Esophagus muscularis mucosa (tissue), 4 donors: ENCODE data around the gene CFAP97. TPM values are rescaled to one million over a fixed set of nuclear protein-coding genes. Genes with fewer than 3 reads are reported as not detected.
A peak's percentile ranks its signal among the peaks of the same experiment; 100 is the strongest.

Source experiments
- DNase-seq: peaks from one replicate; pipeline ENCODE4 v3.0.0-alpha.2; 2017; ENCODE audit errors: extremely low spot score
- H3K27ac ChIP-seq, 4 donors: fragments of 200-600 bp; sonication (generic); replicated peaks in 1 of 4; 1 replicate in 3 of 4; 2 replicates in 1 of 4; pipeline ENCODE4 v1.5.1; 2016 to 2019; ENCODE audit warnings: mild to moderate bottlenecking in 1 of 4
- H3K27me3 ChIP-seq, 4 donors: fragments of 200-600 bp; sonication (generic); one replicate each; pipeline versions ENCODE4 v1.5.1 to v1.6.0; 2016 to 2019
- H3K36me3 ChIP-seq, 4 donors: fragments of 200-600 bp; sonication (generic); one replicate each; pipeline ENCODE4 v1.5.1; 2016 to 2019
- H3K4me1 ChIP-seq, 4 donors: fragments of 200-600 bp; sonication (generic); one replicate each; pipeline ENCODE4 v1.5.1; 2016 to 2019
- H3K4me3 ChIP-seq, 4 donors: fragments of 200-600 bp; sonication (generic); 1 replicate in 2 of 4; 2 replicates in 2 of 4; pipeline ENCODE4 v1.5.1; 2016 to 2019; ENCODE audit warnings: mild to moderate bottlenecking in 4 of 4, moderate library complexity in 1 of 4
- H3K9me3 ChIP-seq, 4 donors: fragments of 200-600 bp; sonication (generic); 1 replicate in 3 of 4; 2 replicates in 1 of 4; pipeline ENCODE4 v1.5.1; 2016 to 2019
- EP300 ChIP-seq: sonication (generic); formaldehyde crosslinking; IDR thresholded peaks from one replicate; pipeline ENCODE4 v1.6.1; 2017; ENCODE audit warnings: antibody characterized with exemption
- POLR2A ChIP-seq: fragments of 450-650 bp; IDR thresholded peaks from one replicate; pipeline ENCODE4 v1.6.1; 2017; ENCODE audit warnings: antibody characterized with exemption, moderate library complexity, mild to moderate bottlenecking, low read depth
- POLR2AphosphoS5 ChIP-seq, 2 donors: sonication (generic); formaldehyde crosslinking; IDR thresholded peaks; one replicate each; pipeline ENCODE4 v1.6.1; 2017; ENCODE audit warnings: antibody characterized with exemption in 2 of 2
- WGBS: methylation state at CpG from one replicate; pipeline ENCODE4 v1.1.5; 2018; 5-methylcytosine and 5-hydroxymethylcytosine counted together
- intact Hi-C: fragments of 100-400 bp; cut with DNase I; formaldehyde crosslinking; loops from one replicate; pipeline ENCODE4 v1.15.1; 2023
- total RNA-seq, 4 donors: library from RNA; depleted of rRNA; stranded (reverse); fragments of >200 nt; gene quantifications; one replicate each; pipeline versions ENCODE4 v1.1.0 to v1.2.1, GENCODE V29; 2016
- TF ChIP-seq, protein P1 (sequence below), 3 experiments: fragments of 200-600 bp in 2 of 3; fragments of 450-650 bp in 1 of 3; sonication (generic) in 2 of 3; IDR thresholded peaks; one replicate each; pipeline ENCODE4 v1.5.1; 2017 to 2019; ENCODE audit warnings: antibody characterized with exemption in 3 of 3, mild to moderate bottlenecking in 2 of 3, moderate library complexity in 1 of 3

Gene CFAP97
- total RNA-seq: 10 to 100 TPM; 30.2 to 36.8 (median 35.1) TPM

DNA sequence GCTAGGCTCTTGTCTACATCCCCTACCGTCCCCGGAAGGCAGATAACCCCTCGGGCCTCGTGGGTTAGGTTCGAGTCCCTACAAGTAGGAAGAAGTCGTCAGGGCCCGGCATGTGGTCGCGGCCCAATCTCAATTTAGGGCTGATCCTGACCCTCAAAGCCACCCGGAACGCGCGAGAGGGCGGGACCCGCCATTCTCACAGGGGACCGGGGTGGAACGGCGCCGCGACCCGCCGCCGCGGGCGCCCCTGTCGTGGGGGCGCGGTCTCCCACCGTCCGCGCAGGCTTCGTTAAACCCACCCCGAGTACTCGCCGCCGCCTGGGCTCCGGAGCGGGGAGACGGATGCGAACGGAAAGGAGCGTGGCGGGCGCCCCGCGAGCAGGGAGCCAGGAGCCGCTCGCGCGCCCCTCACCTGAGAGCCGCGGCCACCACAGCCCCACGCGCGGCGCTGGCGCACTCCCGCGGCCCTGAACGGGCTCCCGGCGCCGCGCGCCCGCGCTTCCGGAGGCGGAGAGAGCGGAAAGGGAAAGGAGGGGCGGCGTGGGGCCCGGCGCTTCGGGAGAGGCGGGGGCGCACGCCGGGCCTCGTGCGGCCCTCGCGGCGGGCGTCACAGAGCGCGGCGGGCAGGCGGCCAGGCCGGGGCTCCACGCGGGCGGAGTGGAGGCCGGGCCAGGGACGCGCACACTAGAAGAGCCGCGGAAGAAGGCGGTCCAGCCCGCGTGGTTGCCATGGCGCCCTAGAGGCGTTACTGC, at the start of gene CFAP97:
Gene CFAP97 (minus strand): TSS at position 515 of the 752 bp plus-strand sequence. CDS start 12,804 bp downstream, outside the sequence.
- Histone ChIP-seq H3K9me3 (no peaks in the 10 kb centered on the region), H3K4me1 (peaks cover 16 to 40% (median 29%) of the 10 kb centered on the region in 4 donors), H3K27ac (peak within 1 kb of the TSS; percentile 98 to 99 (median 99)), H3K4me3 (peak within 1 kb of the TSS; percentile 79 to 91 (median 88)), H3K36me3 (peaks cover 0 to 5% (median 2%) of the 10 kb centered on the region in 4 donors), H3K27me3 (no peaks in the 10 kb centered on the region)
- TF ChIP-seq, protein P1, sequence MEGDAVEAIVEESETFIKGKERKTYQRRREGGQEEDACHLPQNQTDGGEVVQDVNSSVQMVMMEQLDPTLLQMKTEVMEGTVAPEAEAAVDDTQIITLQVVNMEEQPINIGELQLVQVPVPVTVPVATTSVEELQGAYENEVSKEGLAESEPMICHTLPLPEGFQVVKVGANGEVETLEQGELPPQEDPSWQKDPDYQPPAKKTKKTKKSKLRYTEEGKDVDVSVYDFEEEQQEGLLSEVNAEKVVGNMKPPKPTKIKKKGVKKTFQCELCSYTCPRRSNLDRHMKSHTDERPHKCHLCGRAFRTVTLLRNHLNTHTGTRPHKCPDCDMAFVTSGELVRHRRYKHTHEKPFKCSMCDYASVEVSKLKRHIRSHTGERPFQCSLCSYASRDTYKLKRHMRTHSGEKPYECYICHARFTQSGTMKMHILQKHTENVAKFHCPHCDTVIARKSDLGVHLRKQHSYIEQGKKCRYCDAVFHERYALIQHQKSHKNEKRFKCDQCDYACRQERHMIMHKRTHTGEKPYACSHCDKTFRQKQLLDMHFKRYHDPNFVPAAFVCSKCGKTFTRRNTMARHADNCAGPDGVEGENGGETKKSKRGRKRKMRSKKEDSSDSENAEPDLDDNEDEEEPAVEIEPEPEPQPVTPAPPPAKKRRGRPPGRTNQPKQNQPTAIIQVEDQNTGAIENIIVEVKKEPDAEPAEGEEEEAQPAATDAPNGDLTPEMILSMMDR (IDR thresholded peaks at IDR 0.05): peak in 1 of 3 experiments; percentile 12
- TF ChIP-seq POLR2A (peak; percentile 46), EP300 (no peak), POLR2AphosphoS5 (IDR thresholded peaks at IDR 0.05) (peak; percentile 63 to 66)
- intact Hi-C loops: loop anchor here (5.0 kb wide), 1 partner anchor 194 kb away; the partner anchor contains the start of genes ANKRD37 and LRP2BP
- WGBS: 1% methylated on average over 14 of the region's 103 CpGs
- DNase-seq: peak; percentile 96

DNA sequence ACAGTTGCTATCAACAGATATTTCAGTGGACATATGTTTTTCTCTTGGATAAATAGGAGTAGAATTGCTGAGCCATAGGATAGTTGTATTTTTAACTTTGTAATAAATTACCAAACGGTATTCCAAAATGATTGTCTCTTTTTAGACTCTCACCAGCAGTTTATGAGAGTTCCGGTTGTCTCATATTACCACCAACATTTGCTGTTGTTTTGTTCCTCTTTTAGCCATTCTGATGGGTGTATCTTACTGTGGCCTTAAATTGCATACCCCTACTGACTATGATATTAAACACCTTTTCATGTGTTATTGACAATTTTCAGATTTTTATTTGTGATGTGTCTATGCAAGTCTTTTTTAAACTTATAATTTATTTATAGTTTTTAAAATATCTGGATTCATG, 45.3 kb upstream of the CFAP97 start:
- no peaks in the 10 kb centered on the region for H3K27me3 ChIP-seq
- TF ChIP-seq, protein P1 (IDR thresholded peaks at IDR 0.05): no peak
- no peak for TF ChIP-seq EP300
- no peak for TF ChIP-seq POLR2A
- TF ChIP-seq POLR2AphosphoS5 (IDR thresholded peaks at IDR 0.05): no peak
- peaks cover 6 to 24% (median 19%) of the 10 kb centered on the region in 4 donors for H3K4me1 ChIP-seq
- WGBS: 60% methylated on average over 2 of the region's 2 CpGs
- no peaks in the 10 kb centered on the region for H3K9me3 ChIP-seq
- H3K4me3 ChIP-seq: no peak overlapping the region
- peaks cover 0 to 5% (median 2%) of the 10 kb centered on the region in 4 donors for H3K36me3 ChIP-seq
- no peak for DNase-seq
- intact Hi-C loops: no loop called here
- H3K27ac ChIP-seq: no peak overlapping the region

DNA sequence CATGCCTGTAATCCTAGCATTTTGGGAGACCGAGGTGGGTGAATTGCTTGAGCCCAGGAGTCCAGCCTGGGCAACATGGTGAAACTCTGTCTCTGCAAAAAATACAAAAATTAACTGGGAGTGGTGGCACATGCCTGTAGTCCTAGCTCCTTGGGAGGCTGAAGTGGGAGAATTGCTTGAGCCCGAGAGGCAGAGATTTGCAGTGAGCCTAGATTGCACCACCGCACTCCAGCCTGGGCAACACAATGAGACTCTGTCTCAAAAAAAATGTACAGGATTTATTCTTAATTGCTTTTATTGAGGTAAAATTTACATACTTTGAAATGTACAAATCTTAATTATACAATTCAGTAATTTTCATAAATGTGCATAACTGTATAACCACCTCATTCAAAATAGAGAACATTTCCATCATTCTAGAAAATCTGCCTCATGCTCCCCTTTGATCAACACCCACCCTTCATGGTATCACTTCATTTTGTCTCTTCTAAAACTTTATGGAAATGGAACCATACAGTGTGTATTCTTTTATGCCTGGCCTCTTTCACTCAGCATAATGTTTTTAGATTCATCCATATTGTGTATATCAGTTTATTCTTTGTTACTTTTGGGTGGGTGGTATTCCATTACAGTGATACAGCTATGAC, 44.7 kb upstream of the CFAP97 start:
- intact Hi-C loops: no loop called here
- H3K27me3 ChIP-seq: no peaks in the 10 kb centered on the region
- 98% methylated on average over 3 of the region's 3 CpGs for WGBS
- TF ChIP-seq, protein P1 (IDR thresholded peaks at IDR 0.05): no peak
- TF ChIP-seq EP300: no peak
- TF ChIP-seq POLR2A: no peak
- peaks cover 0 to 5% (median 2%) of the 10 kb centered on the region in 4 donors for H3K36me3 ChIP-seq
- DNase-seq: no peak
- H3K4me3 ChIP-seq: no peak overlapping the region
- H3K9me3 ChIP-seq: no peaks in the 10 kb centered on the region
- no peak overlapping the region for H3K27ac ChIP-seq
- H3K4me1 ChIP-seq: peaks cover 6 to 24% (median 19%) of the 10 kb centered on the region in 4 donors

DNA sequence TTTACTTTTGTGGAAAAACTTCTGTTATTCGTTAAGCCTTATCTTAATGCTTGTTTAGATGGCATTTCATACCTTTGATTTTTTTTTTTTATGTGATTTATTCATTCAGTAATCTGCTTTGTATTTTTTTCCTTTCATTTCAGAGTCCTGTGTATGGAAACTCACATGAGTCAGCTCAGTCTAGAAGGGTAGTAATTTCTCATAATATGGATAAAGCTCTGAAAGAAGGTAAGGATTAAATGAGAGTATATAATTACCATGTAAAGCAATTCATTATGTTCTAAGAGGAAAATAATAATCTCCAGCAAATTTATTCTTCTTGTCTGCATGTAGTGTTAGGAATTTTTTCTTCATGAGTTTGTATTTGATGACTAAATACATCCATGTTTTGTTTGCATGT, 43.4 kb upstream of the CFAP97 start:
- WGBS: 74% methylated on average over 1 of the region's 1 CpG
- Histone ChIP-seq H3K36me3 (peaks cover 0 to 5% (median 2%) of the 10 kb centered on the region in 4 donors), H3K4me1 (peaks cover 11 to 34% (median 27%) of the 10 kb centered on the region in 4 donors), H3K4me3 (no peak overlapping the region), H3K27ac (no peak overlapping the region), H3K9me3 (no peaks in the 10 kb centered on the region), H3K27me3 (no peaks in the 10 kb centered on the region)
- TF ChIP-seq, protein P1 (IDR thresholded peaks at IDR 0.05): no peak
- TF ChIP-seq EP300: no peak
- intact Hi-C loops: no loop called here
- DNase-seq: no peak
